ENCODE measurements around the gene ANKRD13D. TPM values are rescaled to one million over a fixed set of nuclear protein-coding genes. Genes with fewer than 3 reads are reported as not detected.

ANKRD13D gene
- total RNA-seq, 1 donor from 2014 or later, result 12.5 TPM

Other genes starting within 250 kb of the ANKRD13D start
- 7.8 TPM for gene RHOD, start 232.5 kb upstream of the ANKRD13D start, total RNA-seq
- gene KDM2A, start 170.0 kb upstream of the ANKRD13D start, total RNA-seq, result 43.8 TPM
- 27.7 TPM for gene GRK2, start 22.8 kb upstream of the ANKRD13D start, total RNA-seq
- gene SSH3, start 14.2 kb downstream of the ANKRD13D start, total RNA-seq, result 6.8 TPM
- 14.6 TPM for gene POLD4, start 64.2 kb downstream of the ANKRD13D start, total RNA-seq
- 1.0 TPM for gene CLCF1, start 84.3 kb downstream of the ANKRD13D start, total RNA-seq
- gene RAD9A, start 102.7 kb downstream of the ANKRD13D start, total RNA-seq, result 2.6 TPM
- 163 TPM for gene PPP1CA, start 112.6 kb downstream of the ANKRD13D start, total RNA-seq
- 1.0 TPM for gene TBC1D10C, start 114.8 kb downstream of the ANKRD13D start, total RNA-seq
- gene CARNS1, start 126.4 kb downstream of the ANKRD13D start, total RNA-seq, result 17.2 TPM
- 23.5 TPM for gene RPS6KB2, start 139.2 kb downstream of the ANKRD13D start, total RNA-seq
- gene PTPRCAP, start 148.4 kb downstream of the ANKRD13D start, total RNA-seq, result not detected
- gene CORO1B, start 154.2 kb downstream of the ANKRD13D start, total RNA-seq, result 34.4 TPM
- not detected for gene GPR152, start 163.4 kb downstream of the ANKRD13D start, total RNA-seq
- 0.52 TPM for gene CABP4, start 166.1 kb downstream of the ANKRD13D start, total RNA-seq
- gene TMEM134, start 179.9 kb downstream of the ANKRD13D start, total RNA-seq, result 17.2 TPM
- 84.5 TPM for gene AIP, start 193.7 kb downstream of the ANKRD13D start, total RNA-seq
- 5.7 TPM for gene PITPNM1, start 216.1 kb downstream of the ANKRD13D start, total RNA-seq
- 2.6 TPM for gene CDK2AP2, start 218.9 kb downstream of the ANKRD13D start, total RNA-seq
- not detected for gene CABP2, start 234.1 kb downstream of the ANKRD13D start, total RNA-seq

All from skeletal muscle tissue (tissue), 1 donor.